HG03571 (cell line): ENCODE measurements around the gene RNF224.

Source experiments
- ATAC-seq: cut with Tn5 transposase; IDR thresholded peaks from one replicate; pipeline ENCODE4 v1.9.1; 2021; ENCODE audit not compliant: unreplicated experiment

Gene RNF224

DNA sequence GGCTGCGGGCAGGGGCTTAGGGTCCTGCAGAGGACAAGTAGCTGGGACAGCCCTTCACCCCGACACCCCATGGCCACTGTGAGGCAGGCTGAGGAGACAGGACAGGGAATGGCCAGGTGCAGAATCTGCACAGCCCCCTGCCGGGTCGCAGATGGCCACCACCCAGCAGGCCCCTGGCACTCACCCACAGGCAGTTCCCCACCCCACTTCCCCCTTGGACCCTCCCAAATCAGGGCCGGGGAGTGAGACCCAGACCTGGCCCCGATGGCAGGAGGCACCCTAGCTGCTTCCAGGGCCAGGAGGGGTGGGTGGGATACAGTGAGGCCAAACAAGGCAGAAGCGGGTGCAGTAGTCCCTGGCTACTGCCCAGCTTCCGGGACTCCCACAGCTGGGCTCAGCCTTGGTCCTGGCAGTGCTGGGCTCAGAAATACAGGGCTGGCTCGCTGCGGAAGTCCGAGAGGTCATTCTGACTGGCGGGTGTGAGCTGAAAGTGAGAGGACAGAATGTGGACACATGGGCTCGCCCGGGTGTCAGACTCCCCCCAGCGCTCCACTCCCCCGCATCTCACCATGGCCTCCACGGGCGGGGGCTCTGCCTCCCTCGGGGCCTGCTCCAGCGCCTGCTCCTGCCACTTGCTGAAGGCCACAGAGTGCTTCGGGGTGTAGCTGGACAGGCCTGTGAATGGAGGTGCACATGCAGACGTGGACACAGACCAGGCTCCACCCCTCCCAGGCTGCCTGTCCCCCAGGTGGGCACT, 35.4 kb upstream of the RNF224 start:
- no peak for ATAC-seq

DNA sequence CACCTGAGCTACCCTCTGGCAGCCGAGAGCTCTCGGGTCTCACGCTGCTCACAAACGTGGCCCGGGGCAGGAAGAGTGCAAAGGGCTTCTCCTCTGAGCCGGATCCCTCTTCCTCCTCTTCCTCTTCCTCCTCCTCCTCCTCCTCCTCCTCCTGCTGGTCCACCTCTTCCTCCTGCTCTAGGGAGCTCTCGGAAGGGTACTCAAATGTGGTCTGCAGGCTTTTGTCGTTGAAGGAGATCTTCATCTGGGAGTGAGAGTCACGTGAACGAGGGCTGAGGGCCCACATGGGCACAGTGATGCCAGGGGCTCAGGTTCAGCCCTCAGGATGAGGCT, 34.9 kb upstream of the RNF224 start:
- no peak for ATAC-seq

DNA sequence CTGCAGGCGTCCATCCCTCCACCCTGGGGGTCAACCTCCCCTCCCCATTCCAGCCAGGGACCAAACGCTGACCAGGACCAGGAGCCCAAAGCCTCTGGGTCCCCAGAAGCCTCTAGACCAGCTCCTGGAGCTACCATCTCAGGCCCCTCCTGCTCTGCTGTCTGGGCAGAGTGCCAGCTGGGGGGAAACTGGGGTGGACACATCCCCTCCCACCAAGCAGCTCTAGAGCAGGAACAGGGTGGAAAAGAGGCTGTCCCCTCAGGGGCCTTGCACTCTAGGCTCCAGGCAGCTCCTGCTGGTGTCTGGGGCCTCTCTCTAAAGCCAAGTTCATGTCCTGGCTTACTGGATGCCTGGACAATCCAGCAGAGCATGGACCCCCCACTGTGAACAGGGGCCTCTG, 34.4 kb upstream of the RNF224 start:
- ATAC-seq = no peak

DNA sequence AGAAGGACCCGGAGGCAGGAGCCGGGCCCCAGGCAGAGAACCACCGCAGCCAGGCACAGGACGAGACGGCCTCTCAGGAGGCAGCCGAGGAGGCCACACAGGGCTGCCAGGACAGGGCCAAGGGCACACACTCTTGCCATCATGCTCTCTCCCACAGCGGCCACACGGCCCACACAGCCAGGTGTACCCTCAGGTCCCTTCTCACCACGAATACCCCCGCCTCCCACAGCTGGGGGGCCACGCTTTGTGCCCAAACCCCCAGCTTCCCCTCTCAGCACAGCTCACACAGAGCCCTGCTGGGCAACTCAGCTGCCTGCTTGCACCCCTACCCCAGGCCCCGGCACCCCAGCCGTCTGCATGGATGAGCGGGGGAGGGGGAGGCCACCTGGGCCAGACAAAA, 33.5 kb upstream of the RNF224 start:
- no peak for ATAC-seq

DNA sequence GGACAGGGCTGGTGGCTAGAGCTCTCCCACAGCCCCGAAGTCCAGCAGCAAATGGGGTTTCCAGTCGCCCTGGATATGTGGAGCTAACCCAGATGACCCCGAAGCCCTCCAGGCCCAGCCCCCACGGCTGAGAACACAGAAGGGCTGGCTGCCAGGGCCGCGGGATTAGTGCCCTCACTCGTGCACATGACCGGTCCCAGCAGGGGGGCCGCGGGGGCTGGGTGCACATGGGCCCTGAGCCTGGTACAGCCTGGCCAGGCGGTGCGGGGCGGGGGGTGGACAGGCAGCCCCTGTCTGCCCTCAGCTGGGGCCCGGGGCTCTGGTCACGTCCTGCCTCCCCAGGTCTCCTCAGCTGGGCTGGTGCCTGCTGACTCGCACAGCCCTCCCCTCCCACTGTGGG, 32.9 kb upstream of the RNF224 start:
- ATAC-seq = no peak

DNA sequence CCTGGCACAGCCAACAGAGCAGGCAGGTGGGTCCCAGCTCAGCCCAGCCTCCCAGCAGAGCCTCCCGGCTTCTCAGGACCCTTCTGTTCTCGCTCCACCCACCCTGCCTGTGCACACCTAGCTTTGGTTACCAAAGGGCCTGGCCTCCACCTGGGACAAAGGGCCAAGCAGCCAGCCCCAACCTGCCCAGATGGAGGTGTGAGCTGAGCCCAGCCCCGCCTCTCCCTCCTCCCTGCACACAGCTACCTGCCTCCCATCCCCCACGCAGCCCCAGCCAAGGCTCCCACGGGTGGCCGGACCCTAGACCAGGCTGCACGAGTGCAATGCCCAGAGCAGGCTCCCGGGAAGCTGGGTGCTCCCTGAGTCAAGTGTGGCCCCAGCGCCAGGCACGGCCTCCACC, 32.4 kb upstream of the RNF224 start:
- ATAC-seq = no peak

DNA sequence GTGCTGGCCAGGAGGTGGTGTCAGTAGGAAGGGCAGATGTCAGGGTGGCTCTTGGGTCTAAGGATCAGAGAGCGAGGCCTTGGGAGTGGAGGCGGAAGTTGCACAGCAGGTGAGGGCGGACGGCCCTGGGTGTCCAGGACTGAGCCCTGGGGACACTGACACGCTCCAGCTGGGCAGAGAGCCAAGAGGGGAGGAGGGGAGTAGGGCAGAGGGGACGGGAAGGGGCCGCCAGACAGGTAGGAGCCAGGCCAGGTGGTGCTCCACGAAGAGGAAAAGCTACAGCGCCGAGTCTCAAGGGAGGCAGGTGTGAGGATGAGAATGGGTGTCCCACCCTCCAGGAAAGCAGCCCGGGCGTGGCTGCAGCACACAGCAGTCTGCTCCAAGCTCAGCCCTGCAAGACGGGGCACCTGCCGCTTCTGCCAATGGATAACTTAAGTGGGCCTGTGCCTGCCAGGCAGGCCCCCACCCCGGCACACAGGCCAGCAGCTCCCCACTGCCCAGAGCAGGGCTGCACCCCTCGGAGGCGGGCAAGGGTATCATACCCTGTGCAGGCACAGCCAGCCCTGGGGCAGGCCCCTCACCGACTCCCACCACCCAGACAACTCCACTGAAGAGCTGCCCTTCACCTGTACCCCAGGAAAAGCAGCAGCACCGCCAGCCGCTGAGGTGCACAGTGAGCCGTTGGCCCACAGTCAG, 31.6 kb upstream of the RNF224 start:
- ATAC-seq = no peak

DNA sequence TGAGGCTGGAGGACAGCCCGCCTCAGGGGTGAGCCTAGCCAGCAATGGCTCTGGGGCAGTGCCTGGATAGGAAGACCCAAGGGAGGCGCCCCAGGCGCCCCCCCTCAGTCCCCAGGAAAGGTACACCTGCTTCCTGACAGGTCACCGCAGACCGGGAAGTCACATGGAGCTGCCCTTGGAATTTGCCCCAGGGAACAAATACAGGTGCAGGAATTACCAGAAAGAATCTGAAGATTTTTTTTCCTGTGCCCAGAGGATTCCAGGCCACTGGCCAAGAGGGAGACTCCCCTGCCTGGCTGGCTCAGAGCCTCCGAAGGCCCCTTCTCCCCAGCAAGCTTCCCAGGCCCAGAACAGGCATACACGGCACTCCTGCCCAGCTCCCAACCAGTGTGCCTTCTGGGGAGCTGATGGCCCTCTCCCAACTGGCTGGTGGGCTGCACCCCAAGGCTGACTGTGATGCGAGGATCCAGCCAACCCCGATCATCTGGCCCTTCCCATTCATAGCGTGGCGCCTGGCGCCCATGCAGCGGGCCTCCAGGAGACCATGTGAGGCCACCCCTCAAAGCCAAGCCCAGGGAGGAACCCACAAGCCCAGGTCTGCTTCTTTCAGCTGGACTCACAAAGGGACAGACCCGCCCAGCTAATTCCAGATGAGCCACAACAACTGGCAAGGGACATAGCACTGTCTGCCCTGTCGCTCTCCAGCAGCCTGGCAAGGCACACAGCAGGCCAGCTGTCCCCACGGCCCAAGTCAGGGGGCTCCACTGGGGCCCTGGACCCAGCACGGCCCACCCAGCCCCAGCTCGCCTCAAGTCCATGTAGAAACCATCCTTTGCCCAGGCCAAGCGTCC, 29.0 kb upstream of the RNF224 start:
- ATAC-seq = no peak

DNA sequence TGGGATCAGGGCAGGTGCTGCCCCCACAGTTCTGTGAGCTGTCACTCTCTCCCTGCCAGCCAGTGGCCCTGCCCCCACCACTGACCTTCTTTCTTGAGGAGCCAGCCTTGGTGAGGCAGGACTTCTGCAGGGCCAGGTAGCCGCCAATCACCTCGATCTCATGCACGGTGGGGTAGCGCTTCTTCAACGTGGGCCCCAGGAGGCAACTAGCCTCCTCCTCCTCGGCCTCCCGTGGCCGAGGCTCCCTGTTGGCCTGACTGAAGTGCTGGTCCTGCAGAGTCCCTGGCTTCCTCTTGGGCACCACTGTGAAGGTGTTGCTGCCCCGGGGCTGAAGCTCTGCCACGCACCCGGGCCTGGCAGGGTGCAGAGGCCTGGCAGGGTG, 28.4 kb upstream of the RNF224 start:
- ATAC-seq = no peak

DNA sequence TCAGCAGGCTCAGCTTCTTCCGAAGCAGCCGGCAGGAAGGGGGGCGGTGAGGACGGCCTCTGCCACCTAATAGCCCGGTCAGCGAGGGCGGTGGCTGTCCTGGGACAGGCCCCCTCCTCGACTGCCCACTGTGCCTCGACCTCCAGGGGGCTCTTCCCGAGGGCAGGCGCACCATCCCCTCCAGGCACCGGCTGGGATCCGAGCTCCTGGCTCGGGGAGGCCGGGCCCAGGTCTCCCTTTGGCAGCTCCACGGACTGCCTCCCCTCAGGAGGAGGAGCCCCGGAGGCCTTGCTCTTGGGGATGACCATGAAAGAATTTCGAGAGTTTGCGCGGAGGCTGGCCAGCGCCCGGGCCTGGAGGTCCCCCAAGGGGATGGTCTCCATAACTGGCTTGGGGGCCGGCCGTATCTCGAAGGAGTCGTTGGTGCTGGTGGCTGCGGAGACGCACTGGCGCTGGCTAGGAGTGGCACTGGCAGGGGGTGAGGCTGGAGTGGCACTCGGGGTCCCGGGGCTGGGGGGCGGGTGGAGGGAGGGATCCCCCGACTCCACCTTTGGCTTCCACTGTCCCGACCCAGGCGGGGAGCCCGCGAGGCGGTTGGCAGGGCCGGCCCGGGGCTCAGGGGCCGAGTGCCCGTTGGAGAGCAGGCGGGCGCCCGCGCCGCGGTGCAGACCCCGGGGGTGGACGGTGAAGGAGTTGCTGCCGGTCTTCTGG, 27.7 kb upstream of the RNF224 start:
- no peak for ATAC-seq

DNA sequence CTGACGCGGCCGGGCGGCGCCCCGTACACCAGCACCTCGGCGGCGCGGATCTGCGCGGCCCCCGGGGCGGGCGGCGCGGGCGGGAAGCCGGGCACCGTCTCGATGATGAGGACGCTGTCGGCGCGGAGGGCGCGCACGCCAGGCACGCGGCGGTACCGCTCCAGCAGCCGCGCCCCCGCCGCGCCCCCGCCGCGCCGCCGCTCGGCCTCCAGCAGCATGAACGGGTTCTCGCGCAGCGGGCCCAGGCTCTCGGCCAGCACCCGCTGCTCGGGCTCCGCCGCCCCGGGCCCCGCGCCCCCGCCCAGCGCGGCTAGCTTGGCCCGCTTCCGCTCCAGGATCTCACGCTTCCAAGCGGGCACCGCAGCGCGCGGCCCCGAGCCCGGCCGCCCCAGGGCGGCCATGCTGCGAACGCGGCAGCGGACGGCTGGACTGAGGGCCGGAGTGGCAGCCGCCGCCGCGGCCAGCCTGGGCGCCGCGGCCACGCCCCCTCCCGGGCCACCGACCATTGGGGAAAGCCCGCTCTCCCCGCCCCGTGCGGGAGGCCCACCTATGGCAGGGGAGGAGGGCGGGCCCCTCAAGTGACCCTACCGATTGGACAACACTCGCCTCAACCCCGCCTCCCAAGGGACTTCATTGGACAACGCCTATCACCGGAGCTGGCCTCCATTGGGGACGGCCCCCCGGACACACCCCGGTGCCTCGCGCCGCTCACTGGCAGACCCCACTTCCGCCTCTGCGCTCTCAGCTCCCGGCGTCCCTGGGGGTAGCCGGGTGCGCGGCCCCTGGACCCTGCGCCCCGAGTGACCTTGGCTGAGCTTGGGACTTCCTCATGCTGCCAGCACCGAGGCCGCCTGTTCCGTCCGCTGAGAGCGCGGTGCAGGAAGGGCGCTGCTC, 26.7 kb upstream of the RNF224 start, which contains the start of gene TPRN:
TSS of gene TPRN (minus strand) at position 431 of the 894 bp plus-strand sequence. CDS start at position 401, 30 bp downstream.
- peak; percentile 80 for ATAC-seq

DNA sequence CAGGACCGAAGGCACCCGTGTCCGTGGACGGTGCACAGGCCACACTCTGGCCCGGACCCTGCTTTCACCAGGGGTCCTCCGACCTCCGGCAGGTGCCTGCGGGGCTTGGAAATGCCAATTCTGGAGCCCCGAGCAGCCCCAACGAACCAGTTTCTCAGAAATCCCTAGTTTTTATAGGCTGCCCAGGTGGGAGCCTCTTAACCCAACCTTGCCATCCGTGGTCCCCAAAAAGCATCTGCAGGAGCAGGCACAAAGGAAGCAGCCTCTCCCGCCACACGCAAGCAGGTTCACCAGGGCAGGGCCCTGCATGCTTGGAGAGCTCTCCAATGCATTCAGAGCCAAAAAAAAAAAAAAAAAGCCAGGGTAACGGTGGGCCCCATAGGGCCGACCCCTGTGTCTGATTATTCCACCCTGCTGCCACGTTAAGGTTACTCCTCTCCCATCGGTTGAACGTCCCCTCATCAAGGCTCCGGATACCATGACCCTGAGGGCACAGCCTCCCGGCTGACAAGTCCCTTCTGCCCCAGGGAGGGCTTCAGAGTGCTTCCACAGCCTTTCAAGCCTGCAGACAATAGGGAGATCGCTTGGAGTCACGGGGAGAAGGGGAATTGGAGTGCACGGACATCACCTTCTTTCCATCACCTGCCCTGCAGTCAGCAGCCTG, 26.0 kb upstream of the RNF224 start:
- ATAC-seq = no peak

DNA sequence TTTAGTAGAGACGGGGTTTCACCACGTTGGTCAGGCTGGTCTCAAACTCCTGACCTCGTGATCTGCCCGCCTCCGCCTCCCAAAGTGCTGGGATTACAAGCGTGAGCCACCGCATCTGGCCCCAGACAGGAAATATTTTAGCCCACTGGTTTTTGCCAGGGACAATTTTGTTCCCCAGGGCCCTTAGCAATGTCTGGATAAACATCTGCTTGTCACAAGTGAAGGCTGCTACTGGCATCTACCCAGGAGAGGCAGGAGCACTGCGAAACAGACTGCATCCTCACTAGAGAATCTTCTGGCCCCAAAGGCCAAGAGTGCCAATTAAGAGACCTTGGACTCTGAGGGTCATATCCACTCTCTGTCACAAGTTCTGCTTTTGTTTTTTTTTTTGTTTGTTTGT, 24.3 kb upstream of the RNF224 start:
- no peak for ATAC-seq

DNA sequence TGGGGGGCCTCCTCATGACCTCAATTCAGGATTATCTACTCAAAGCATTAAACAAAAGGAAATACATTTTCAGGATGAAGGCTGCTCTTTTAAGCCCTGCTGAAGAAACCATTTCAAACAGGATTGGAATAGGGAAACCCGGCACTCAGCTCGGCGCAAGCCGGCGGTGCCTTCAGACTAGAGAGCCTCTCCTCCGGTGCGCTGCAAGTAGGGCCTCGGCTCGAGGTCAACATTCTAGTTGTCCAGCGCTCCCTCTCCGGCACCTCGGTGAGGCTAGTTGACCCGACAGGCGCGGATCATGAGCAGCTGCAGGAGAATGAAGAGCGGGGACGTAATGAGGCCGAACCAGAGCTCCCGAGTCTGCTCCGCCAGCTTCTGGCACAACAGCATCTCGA, 22.6 kb upstream of the RNF224 start:
- no peak for ATAC-seq

DNA sequence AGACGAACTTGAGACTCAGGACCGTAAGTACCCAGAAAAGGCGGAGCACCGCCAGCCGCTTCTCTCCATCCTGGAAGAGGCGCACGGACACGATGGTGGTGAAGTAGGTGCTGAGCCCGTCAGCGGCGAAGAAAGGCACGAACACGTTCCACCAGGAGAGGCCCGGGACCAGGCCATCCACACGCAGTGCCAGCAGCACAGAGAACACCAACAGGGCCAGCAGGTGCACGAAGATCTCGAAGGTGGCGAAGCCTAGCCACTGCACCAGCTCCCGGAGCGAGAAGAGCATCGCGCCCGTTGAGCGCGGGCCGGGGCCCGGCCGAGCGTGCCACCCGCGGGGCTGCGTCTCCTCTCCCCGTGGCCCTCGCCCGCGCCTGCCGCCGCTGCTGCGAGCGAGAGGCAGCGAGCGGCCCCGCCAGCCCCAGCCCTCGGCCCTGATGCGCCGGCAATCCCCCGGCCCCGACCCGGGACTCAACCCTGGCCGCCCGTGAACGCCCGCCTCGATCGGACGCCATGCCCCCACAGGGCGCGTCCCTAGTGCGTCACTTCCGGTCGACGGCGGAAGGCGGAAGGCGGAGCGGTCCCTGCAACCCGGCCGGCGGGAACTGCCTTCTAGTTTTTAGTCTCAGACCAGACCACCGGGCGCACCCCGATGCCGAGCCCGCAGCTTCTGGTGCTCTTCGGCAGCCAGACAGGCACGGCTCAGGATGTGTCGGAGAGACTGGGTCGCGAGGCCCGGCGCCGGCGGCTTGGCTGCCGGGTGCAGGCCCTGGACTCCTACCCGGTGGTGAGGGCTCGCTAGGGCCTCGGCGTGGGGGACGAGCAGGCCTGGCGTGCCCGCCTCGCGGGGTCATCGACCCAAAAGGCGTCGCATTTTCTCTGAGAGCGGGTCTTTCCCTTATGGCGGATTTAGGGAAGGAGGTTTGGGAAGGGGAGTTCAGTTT, 21.9 kb upstream of the RNF224 start, which contains the start of the genes NDOR1 and TMEM203:
TSS of gene NDOR1 (plus strand) at position 575 of the 944 bp plus-strand sequence. CDS start at position 653, 78 bp downstream.
TSS of gene TMEM203 (minus strand) at position 523 of the 944 bp plus-strand sequence. CDS start at position 289, 234 bp downstream.
- no peak for ATAC-seq

DNA sequence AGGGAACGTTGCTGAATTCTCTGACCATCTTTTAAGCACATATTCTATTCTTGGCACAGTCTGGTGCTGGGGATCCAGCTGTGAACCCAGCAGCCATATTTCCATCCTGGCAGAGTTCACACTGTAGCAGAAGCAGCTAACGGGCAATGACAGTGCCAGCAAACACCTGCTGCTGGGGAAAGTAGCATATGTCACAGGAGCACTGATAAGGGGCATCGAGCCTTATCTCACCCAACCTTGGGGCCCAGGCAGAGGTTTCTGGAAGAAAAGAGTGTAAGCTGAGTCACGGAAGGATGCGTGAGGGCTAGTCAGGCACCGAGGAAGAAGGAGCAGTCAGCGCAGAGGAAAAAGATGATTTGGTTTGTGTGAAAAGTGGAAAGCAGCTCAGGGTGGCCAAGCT, 20.7 kb upstream of the RNF224 start:
- no peak for ATAC-seq

DNA sequence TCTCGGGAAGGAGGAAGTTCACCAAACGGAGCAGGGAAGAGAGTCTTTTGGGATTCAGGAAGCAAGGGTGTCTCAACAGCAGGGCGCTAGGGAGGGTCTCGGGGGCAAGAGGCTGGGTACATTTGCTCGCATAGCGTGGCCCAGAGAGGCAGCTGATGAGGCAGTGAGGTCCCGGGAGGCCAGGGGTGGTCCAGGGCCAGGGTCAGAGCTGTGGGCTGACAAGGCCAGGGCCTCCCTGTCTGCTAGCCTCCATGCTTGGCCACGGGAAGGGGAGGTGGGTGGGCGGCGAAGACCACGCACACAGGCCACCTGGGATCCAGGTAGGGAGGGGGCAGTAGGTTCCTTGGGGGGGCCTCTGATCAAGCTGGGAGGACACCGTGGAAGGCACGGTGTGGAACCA, 15.8 kb upstream of the RNF224 start:
- no peak for ATAC-seq

DNA sequence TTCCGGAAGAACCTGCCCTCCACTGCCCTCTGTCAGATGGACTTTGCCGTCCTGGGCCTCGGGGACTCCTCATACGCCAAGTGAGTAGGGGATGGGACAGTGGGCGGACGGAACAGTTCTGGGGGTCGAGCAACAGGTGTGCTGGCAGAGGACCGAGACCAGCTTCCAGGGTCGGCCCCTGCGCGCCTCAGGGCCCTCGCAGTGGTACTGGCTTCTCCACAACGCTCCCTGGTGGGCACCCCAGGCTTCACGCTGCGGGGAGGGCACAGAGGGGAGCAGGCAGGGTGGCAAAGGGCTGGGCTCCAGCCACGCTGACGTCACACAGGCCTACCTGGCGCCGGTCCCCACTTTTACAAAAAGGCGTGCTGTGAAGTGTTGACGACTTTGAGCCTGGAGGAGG, 14.8 kb upstream of the RNF224 start:
- no peak for ATAC-seq
